H9 (cell line): ENCODE results near the gene MYB. TPM values are rescaled to one million over a fixed set of nuclear protein-coding genes. Genes with fewer than 3 reads are reported as not detected.

Experiments
- DNase-seq: peaks from one replicate; pipeline ENCODE4 v3.0.0-alpha.2; 2017
- H2AFZ ChIP-seq: one replicate; pipeline ENCODE4 v1.6.1; 2013; ENCODE audit warnings: mild to moderate bottlenecking, low read length, control low read depth, moderate library complexity
- H2AK5ac ChIP-seq: 2 replicates; pipeline ENCODE4 v1.6.1; 2013; ENCODE audit warnings: low read length, control low read depth, mixed read lengths; ENCODE audit not compliant: insufficient read length
- H2BK120ac ChIP-seq: one replicate; pipeline ENCODE4 v1.6.1; 2013; ENCODE audit warnings: low read depth, mild to moderate bottlenecking, low read length, control low read depth, inconsistent platforms; ENCODE audit not compliant: poor library complexity, severe bottlenecking
- H2BK12ac ChIP-seq: 2 replicates; pipeline ENCODE4 v1.6.1; 2013; ENCODE audit warnings: low read length, control low read depth, mixed read lengths, low read depth; ENCODE audit not compliant: insufficient read length
- H2BK15ac ChIP-seq: 2 replicates; pipeline ENCODE4 v1.6.1; 2013; ENCODE audit warnings: low read depth, low read length, control low read depth
- H2BK20ac ChIP-seq: one replicate; pipeline ENCODE4 v1.6.1; 2013; ENCODE audit warnings: low read depth, mild to moderate bottlenecking, low read length, control low read depth, inconsistent platforms; ENCODE audit not compliant: poor library complexity, severe bottlenecking
- H2BK5ac ChIP-seq: 2 replicates; pipeline ENCODE4 v1.6.1; 2013; ENCODE audit warnings: low read length, control low read depth, mixed read lengths; ENCODE audit not compliant: insufficient read length
- H3K14ac ChIP-seq: 2 replicates; pipeline ENCODE4 v1.6.1; 2013; ENCODE audit warnings: low read length, control low read depth; ENCODE audit not compliant: insufficient read depth
- H3K18ac ChIP-seq: 2 replicates; pipeline ENCODE4 v1.6.1; 2013; ENCODE audit warnings: low read depth, mild to moderate bottlenecking, mixed read lengths, low read length, control low read depth; ENCODE audit not compliant: insufficient read length
- H3K23ac ChIP-seq: 2 replicates; pipeline ENCODE4 v1.6.1; 2013; ENCODE audit warnings: low read length, control low read depth, mixed read lengths, low read depth; ENCODE audit not compliant: insufficient read length
- H3K23me2 ChIP-seq: 2 replicates; pipeline ENCODE4 v1.6.1; 2013; ENCODE audit warnings: low read depth, mild to moderate bottlenecking, mixed read lengths, low read length, control low read depth; ENCODE audit not compliant: insufficient read length, poor library complexity, severe bottlenecking
- H3K27ac ChIP-seq: 2 replicates; pipeline ENCODE4 v1.5.1; 2013; ENCODE audit warnings: low read length, control low read depth, mixed read lengths, low read depth; ENCODE audit not compliant: insufficient read length
- H3K27me3 ChIP-seq: 2 replicates; pipeline ENCODE4 v1.6.1; 2013; ENCODE audit warnings: low read length, control low read depth, inconsistent platforms; ENCODE audit not compliant: insufficient read depth
- H3K4ac ChIP-seq: 2 replicates; pipeline ENCODE4 v1.6.1; 2013; ENCODE audit warnings: low read depth, mild to moderate bottlenecking, control low read depth, inconsistent platforms, low read length, moderate library complexity
- H3K4me1 ChIP-seq: 2 replicates; pipeline ENCODE4 v1.6.1; 2013; ENCODE audit warnings: low read length, control low read depth, inconsistent platforms; ENCODE audit not compliant: insufficient read depth
- H3K4me2 ChIP-seq: 2 replicates; pipeline ENCODE4 v1.6.1; 2013; ENCODE audit warnings: low read length, control low read depth, mixed read lengths; ENCODE audit not compliant: insufficient read length, insufficient read depth
- H3K56ac ChIP-seq: 2 replicates; pipeline ENCODE4 v1.6.1; 2013; ENCODE audit warnings: low read depth, mild to moderate bottlenecking, mixed read lengths, low read length, control low read depth; ENCODE audit not compliant: insufficient read length
- H3K79me1 ChIP-seq: 2 replicates; pipeline ENCODE4 v1.6.1; 2013; ENCODE audit warnings: low read depth, mild to moderate bottlenecking, moderate library complexity, low read length, control low read depth, inconsistent platforms; ENCODE audit not compliant: insufficient read depth, poor library complexity, severe bottlenecking
- H3K79me2 ChIP-seq: 2 replicates; pipeline ENCODE4 v1.6.1; 2013; ENCODE audit warnings: low read length, control low read depth, inconsistent platforms; ENCODE audit not compliant: insufficient read depth
- H3K9ac ChIP-seq: 2 replicates; pipeline ENCODE4 v1.6.1; 2013; ENCODE audit warnings: low read length, control low read depth, mixed read lengths; ENCODE audit not compliant: insufficient read length; ENCODE audit errors: extremely low read depth
- H3K9me3 ChIP-seq: one replicate; pipeline ENCODE4 v1.6.1; 2013; ENCODE audit warnings: low read depth, low read length, inconsistent platforms; ENCODE audit not compliant: control insufficient read depth
- H3T11ph ChIP-seq: one replicate; pipeline ENCODE4 v1.6.1; 2013; ENCODE audit warnings: mild to moderate bottlenecking, low read length, control low read depth, inconsistent platforms
- H4K20me1 ChIP-seq: one replicate; pipeline ENCODE4 v1.6.1; 2013; ENCODE audit not compliant: control insufficient read depth, insufficient read length, insufficient read depth
- H4K5ac ChIP-seq: 2 replicates; pipeline ENCODE4 v1.6.1; 2013; ENCODE audit warnings: low read depth, mild to moderate bottlenecking, mixed read lengths, low read length, control low read depth; ENCODE audit not compliant: insufficient read length
- H4K8ac ChIP-seq: replicated peaks from 2 replicates; pipeline ENCODE4 v1.6.1; 2013; ENCODE audit warnings: low read length, control low read depth, mixed read lengths, low read depth; ENCODE audit not compliant: insufficient read length
- H4K91ac ChIP-seq: 2 replicates; pipeline ENCODE4 v1.6.1; 2013; ENCODE audit warnings: low read depth, mild to moderate bottlenecking, moderate library complexity, mixed read lengths, low read length, control low read depth; ENCODE audit not compliant: insufficient read length
- H3K27ac Mint-ChIP-seq, 3 experiments: 2 replicates in 2 of 3; 3 replicates in 1 of 3; pipeline ENCODE4 v1.8.0; 2020 to 2021; ENCODE audit warnings: mixed read lengths in 3 of 3, mild to moderate bottlenecking in 1 of 3, moderate library complexity in 1 of 3
- H3K27me3 Mint-ChIP-seq: 2 replicates; pipeline ENCODE4 v1.8.0; 2021; ENCODE audit warnings: low read depth, mild to moderate bottlenecking, moderate library complexity, mixed read lengths
- H3K36me3 Mint-ChIP-seq, 3 experiments: 2 replicates in 2 of 3; 3 replicates in 1 of 3; pipeline ENCODE4 v1.8.0; 2020 to 2021; ENCODE audit warnings: low read depth in 3 of 3, mixed read lengths in 3 of 3; ENCODE audit not compliant: insufficient read depth in 1 of 3
- H3K4me1 Mint-ChIP-seq, 2 experiments: 2 replicates each; pipeline ENCODE4 v1.8.0; 2020; ENCODE audit warnings: mixed read lengths in 2 of 2
- H3K4me3 Mint-ChIP-seq, 2 experiments: 2 replicates in 1 of 2; 3 replicates in 1 of 2; pipeline ENCODE4 v1.8.0; 2020 to 2021; ENCODE audit warnings: mild to moderate bottlenecking in 2 of 2, mixed read lengths in 2 of 2, moderate library complexity in 1 of 2
- H3K9me3 Mint-ChIP-seq, 2 experiments: 2 replicates in 1 of 2; 3 replicates in 1 of 2; pipeline ENCODE4 v1.8.0; 2020; ENCODE audit warnings: mild to moderate bottlenecking in 2 of 2, mixed read lengths in 2 of 2, moderate library complexity in 1 of 2
- WGBS: extraction: QIAGEN DNeasy Blood & Tissue Kit; methylation state at CpG from one replicate; pipeline ENCODE4 v1.1.7; 2013; ENCODE audit warnings: missing lambda C conversion rate, low lambda C conversion rate, mixed read lengths; ENCODE audit not compliant: insufficient read length; ENCODE audit errors: extremely low coverage; 5-methylcytosine and 5-hydroxymethylcytosine counted together
- total RNA-seq: library from RNA; stranded (reverse); gene quantifications from 2 replicates; pipeline ENCODE4 v1.2.1, GENCODE V29; 2021
- TF ChIP-seq, protein P1 (sequence below): fragments of 200-600 bp; sonication (generic); conservative IDR thresholded peaks from 3 replicates; pipeline ENCODE4 v1.8.0; 2021; ENCODE audit warnings: antibody characterized with exemption, mild to moderate bottlenecking

The MYB gene
- total RNA-seq, 1 experiment from 2014 or later: 5.8 TPM

DNA sequence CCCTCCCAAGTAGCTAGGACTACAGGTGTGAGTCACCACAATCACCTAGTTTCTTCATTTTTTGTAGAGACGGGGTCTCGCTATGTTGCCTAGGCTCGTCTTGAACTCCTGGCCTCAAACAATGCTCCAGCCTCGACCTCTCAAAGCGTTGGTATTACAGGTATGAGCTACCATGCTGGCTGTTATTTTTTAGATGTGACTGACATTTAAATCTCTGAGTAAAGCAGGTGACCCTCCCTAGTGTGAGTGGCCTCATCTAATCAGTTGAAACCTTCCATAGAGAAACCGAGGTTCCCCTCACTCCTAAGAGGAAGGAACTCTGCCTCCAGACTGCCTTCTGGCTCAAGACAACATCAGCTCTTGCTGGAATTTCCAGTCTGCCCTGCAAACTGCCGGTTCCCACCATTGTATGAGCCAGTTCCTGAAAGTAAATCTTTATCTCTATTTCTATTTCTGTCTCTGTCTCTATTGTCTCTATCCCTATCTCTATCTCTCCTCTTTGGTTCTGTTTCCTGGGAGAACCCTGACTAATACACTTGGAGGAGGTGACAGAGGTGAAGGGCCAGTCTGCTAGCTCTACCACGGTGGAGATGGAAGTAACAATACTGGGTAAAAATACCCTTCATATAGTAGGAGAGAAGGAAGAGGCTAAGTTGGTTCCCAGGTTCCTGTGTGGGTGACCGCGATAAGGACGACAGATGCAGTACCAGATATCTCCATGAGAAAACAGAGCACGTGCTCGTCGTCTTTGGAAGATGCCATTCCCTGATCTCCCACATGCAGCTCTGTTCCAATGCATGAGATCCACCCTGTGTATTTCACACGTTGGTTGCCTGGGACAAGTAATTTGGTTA, 81.0 kb downstream of the MYB start:
- Histone ChIP-seq H4K5ac (no peak overlapping the region), H4K91ac (no peak overlapping the region), H2AFZ (no peak overlapping the region), H3K4ac (no peak overlapping the region), H2AK5ac (no peak overlapping the region), H3K4me2 (no peak overlapping the region), H3K23ac (no peak overlapping the region), H3K23me2 (no peaks in the 10 kb centered on the region), H3K79me2 (no peaks in the 10 kb centered on the region), H3K9me3 (no peaks in the 10 kb centered on the region), H4K20me1 (no peaks in the 10 kb centered on the region), H3T11ph (no peak overlapping the region), H3K27me3 (no peaks in the 10 kb centered on the region), H3K9ac (no peak overlapping the region), H3K14ac (no peak overlapping the region), H4K8ac (no peak overlapping the region), H2BK120ac (no peak overlapping the region), H2BK12ac (no peak overlapping the region), H2BK15ac (no peak overlapping the region), H3K27ac (no peak overlapping the region), H3K79me1 (no peaks in the 10 kb centered on the region), H2BK5ac (no peak overlapping the region), H3K4me1 (no peaks in the 10 kb centered on the region), H3K56ac (no peak overlapping the region), H3K18ac (no peak overlapping the region), H2BK20ac (no peak overlapping the region)
- peaks cover 0 to 10% (median 0%) of the 10 kb centered on the region in 3 experiments; a peak in 2 of 7 replicates for H3K36me3 Mint-ChIP-seq
- H3K9me3 Mint-ChIP-seq: no peaks in the 10 kb centered on the region
- H3K27ac Mint-ChIP-seq: no peak overlapping the region
- peaks cover 2% of the 10 kb centered on the region for H3K27me3 Mint-ChIP-seq
- no CpG with 5 or more reads among the region's 15 CpGs for WGBS
- H3K4me3 Mint-ChIP-seq: no peak overlapping the region
- H3K4me1 Mint-ChIP-seq: peaks cover 4 to 7% of the 10 kb centered on the region in 2 experiments; a peak in 2 of 4 replicates
- TF ChIP-seq, protein P1, sequence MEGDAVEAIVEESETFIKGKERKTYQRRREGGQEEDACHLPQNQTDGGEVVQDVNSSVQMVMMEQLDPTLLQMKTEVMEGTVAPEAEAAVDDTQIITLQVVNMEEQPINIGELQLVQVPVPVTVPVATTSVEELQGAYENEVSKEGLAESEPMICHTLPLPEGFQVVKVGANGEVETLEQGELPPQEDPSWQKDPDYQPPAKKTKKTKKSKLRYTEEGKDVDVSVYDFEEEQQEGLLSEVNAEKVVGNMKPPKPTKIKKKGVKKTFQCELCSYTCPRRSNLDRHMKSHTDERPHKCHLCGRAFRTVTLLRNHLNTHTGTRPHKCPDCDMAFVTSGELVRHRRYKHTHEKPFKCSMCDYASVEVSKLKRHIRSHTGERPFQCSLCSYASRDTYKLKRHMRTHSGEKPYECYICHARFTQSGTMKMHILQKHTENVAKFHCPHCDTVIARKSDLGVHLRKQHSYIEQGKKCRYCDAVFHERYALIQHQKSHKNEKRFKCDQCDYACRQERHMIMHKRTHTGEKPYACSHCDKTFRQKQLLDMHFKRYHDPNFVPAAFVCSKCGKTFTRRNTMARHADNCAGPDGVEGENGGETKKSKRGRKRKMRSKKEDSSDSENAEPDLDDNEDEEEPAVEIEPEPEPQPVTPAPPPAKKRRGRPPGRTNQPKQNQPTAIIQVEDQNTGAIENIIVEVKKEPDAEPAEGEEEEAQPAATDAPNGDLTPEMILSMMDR: no peak
- DNase-seq: no peak
